LHCN-M2 (cell line): ENCODE results near the gene ZNF581. TPM values are rescaled to one million over a fixed set of nuclear protein-coding genes. Genes with fewer than 3 reads are reported as not detected.

ENCODE experiments used
- DNase-seq: peaks from one replicate; pipeline ENCODE4 v3.0.0-alpha.2; 2012; ENCODE audit warnings: low read depth
- total RNA-seq: library from RNA; depleted of rRNA; stranded (reverse); fragments of >200 nt; gene quantifications from 2 replicates; pipeline ENCODE4 v1.2.3, GENCODE V29; 2014

The ZNF581 gene
- total RNA-seq, 1 experiment from 2014 or later, result 15.4 TPM

DNA sequence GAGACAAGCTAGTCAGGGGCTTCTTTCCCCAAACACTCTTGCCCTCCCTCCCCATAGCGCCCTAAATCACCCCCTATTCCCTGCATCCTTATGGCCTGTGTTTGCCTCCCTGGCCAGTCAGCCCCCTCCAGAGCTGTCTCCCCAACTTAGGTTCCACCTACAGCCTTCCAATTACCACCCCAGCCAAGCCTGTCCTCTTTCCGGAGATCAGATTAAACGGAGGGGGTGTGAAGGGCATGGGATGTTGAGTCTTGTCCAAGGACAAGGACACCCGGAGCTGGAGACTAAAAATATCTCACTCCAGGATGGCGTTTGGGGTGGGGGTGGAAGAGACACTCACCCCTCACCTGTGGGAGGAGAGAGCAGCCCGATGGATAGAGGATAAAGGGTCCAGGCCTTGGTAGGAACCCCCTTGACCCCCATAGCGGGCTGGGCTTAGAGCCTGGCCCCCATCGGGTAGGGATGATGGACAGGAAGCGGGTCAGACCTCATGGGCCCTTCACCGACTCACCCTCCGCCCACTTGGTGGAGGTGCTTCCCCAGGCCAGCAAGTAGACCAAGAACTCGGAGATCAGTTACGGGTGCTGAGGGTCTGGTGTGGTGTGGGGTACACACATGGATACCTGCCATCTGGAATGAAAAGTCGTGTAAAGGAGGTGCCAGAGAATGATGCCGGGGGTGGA is 32.0 kb upstream of the ZNF581 start:
- no peak for DNase-seq

DNA sequence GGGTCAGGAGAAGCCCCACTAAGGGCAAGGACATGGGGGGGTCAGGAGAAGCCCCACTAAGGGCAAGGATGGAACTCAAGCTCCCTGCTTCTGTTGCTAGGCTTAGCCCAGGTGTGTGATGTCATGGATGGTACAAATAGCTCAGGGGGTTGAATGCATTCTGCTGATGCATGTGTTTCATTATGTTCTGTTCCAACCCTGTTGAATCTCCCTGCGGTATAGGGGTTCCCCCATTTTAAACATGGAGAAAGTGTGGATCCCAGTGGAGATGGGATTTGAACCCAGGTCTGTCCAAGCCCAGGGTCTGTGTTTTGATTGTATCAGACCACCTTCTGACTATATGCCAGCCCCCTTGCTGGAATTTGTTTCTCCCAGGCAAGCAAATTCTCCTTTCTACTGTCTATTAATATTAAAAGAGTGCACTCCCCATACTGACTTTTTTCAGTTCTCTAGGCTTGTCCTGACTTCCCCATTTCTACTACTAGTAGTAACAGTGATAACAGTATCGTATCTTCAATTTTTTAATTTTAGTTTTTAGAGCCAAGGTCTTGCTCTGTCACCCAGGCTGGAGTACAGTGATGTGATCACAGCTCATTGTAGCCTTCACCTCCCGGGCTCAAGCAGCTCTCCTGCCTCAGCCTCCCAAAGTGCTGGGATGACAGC is 31.3 kb upstream of the ZNF581 start:
- DNase-seq, result no peak

DNA sequence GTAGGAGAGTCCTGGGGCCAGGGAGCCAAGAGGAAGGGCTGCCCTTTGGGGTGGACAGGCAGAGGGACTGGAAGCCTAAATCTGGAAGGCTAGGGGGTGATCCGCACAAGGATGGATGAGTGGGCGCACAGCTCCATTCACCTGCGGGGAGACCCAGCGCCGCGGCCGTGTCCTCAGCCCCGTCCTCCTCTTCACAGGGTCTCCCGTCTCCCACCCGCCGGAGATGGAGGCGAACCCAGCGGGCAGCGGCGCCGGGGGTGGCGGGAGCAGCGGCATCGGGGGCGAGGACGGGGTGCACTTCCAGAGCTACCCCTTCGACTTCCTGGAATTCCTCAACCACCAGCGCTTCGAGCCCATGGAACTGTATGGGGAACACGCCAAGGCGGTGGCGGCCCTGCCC is 30.1 kb upstream of the ZNF581 start:
- no peak for DNase-seq

DNA sequence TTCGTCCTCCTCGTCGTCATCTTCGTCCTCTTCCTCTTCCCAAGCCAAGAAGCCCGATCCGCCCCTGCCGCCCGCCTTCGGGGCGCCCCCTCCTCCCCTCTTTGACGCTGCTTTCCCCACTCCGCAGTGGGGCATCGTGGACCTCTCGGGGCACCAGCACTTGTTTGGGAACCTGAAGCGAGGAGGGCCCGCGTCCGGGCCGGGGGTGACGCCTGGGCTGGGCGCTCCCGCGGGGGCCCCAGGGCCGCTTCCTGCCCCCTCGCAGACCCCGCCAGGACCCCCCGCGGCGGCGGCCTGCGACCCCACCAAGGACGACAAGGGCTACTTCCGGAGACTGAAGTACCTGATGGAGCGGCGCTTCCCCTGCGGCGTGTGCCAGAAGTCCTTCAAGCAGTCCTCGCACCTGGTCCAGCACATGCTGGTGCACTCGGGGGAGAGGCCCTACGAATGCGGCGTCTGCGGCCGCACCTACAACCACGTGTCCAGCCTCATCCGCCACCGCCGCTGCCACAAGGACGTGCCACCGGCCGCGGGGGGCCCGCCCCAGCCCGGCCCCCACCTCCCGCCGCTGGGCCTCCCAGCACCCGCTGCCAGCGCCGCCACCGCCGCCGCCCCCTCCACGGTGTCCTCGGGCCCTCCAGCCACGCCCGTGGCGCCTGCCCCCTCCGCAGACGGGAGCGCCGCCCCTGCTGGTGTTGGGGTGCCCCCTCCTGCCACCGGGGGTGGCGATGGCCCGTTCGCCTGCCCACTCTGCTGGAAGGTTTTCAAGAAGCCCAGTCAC is 29.3 kb upstream of the ZNF581 start:
- no peak for DNase-seq

DNA sequence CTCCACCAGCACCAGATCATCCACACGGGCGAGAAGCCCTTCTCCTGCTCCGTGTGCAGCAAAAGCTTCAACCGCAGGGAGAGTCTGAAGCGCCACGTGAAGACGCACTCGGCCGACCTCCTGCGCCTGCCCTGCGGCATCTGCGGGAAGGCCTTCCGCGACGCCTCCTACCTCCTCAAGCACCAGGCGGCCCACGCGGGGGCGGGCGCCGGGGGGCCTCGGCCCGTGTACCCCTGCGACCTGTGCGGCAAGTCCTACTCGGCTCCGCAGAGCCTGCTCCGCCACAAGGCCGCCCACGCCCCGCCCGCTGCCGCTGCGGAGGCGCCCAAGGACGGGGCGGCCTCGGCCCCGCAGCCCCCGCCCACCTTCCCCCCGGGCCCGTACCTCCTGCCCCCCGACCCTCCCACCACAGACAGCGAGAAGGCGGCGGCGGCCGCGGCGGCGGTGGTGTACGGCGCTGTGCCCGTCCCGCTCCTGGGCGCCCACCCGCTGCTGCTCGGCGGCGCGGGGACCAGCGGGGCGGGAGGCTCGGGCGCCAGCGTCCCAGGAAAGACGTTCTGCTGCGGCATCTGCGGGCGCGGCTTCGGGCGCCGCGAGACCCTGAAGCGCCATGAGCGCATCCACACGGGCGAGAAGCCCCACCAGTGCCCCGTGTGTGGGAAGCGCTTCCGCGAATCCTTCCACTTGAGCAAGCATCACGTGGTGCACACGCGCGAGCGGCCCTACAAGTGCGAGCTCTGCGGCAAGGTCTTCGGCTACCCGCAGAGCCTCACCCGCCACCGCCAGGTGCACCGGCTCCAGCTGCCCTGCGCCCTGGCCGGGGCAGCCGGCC is 28.5 kb upstream of the ZNF581 start:
- DNase-seq, result no peak

DNA sequence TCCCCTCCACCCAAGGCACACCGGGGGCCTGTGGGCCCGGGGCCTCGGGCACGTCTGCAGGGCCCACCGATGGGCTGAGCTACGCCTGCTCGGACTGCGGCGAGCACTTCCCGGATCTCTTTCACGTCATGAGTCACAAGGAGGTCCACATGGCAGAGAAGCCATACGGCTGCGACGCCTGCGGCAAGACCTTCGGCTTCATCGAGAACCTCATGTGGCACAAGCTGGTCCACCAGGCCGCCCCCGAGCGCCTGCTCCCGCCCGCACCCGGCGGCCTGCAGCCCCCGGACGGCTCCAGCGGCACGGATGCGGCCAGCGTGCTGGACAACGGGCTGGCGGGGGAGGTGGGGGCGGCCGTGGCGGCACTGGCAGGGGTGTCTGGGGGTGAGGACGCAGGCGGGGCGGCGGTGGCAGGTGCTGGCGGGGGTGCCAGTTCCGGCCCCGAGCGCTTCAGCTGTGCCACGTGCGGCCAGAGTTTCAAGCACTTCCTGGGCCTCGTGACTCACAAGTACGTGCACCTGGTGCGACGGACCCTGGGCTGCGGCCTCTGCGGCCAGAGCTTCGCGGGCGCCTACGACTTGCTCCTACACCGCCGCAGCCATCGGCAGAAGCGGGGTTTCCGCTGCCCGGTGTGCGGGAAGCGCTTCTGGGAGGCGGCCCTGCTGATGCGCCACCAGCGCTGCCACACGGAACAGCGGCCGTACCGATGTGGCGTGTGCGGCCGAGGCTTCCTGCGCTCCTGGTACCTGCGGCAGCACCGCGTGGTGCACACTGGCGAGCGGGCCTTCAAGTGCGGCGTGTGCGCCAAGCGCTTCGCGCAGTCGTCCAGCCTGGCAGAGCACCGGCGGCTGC is 27.7 kb upstream of the ZNF581 start:
- DNase-seq, result no peak

DNA sequence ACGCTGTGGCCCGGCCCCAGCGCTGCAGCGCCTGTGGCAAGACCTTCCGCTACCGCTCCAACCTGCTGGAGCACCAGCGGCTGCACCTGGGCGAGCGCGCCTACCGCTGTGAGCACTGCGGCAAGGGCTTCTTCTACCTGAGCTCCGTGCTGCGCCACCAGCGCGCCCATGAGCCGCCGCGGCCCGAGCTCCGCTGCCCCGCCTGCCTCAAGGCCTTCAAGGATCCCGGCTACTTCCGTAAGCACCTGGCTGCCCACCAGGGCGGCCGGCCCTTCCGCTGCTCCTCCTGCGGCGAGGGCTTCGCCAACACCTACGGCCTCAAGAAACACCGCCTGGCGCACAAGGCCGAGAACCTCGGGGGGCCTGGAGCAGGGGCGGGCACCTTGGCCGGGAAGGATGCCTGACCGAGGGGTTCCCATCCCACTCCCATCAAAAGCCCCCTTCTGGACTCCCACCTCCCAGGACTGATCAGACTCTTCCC is 27.0 kb upstream of the ZNF581 start:
- DNase-seq, result no peak

DNA sequence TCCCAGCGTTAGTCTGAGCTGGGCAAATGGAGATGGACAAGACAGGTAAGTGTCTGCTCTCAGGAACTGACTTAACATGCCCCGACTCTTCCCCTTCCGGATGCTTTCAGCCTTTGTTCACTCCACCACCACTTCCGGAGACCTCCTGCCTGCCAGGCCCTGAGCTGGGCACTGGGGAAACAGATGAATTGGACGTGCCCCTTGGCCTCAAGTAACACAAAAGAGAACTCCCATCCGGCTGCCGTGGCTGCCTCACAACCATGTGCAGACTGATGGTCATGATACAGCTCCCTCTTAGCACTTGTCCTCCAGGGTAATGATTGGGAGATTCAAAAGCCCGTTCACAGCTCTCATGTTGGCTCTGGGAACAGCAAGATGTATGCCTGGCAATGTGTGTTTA is 26.0 kb upstream of the ZNF581 start:
- DNase-seq, result no peak

DNA sequence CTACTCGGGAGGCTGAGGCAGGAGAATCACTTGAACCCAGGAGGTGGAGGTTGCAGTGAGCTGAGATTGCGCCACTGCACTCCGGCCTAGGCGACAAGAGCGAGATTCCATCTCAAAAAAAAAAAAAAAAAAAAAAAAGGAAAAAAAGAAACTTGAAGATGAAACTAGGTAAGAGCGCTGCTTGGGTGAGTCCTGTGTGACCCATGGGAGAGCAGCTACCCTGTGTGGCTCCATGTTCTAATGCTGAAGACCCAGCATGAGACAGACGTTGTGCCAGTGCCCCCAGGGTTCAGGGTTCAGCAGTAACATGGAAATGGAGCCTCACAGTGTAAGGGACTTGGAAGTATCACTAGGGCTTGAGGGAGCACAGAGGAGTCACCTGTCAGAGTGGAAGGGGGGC is 25.0 kb upstream of the ZNF581 start:
- DNase-seq, result no peak

DNA sequence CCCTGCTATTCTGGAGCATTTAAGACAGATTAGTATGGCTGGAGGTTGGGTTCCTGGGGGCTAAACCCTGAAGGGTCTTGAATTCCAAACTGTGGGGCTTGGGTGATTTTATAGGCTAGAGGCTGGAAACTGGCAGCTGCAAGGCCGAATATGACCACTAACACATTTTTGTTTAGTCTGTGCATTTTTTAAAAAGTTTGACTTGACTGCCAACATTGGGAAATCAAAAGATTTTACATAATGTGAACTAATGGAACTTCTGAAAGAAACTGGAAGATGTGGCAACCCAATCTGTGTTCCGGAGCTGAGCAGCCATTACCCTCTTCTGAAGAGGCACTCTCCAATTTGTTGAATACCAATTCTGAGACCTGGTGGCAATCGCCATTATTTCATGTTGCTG is 24.2 kb upstream of the ZNF581 start:
- DNase-seq, result no peak

DNA sequence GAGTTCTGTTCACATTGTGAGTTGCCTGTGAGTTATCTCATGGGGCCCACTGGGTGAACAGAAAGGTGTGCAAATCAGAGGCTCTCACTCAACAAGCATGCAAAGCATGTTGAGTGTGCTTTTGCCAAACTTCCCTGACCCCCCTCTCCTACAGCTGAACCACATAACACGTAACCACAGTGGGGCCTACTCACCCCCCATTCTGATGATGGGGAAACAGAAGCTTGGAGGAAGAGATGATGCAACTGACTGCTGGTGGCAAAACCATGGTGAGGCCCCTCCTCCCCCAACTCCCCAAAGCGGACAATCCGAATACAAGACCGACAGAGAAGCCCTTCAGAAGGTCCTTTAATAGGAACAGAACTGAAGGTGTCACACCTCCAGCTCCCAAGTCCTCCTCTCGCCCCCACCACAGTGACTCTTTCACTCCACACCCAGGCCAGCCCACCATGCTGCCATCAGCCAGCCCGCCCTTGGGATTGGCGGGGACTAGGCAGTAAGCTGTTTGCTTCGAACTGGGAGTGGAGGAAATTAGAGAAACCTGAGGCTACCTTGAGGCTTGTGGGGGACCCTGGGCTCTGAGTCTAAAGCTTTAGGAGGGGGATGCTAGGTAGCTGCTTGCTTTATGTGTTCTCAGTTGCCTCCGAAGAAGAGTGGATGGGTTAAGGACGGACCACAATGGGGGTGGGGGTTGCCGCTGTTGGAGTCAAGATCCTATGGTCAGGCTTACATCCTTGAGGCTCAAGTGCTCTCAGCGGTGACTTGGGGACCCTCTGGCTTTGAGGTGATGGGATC is 22.8 kb upstream of the ZNF581 start:
- no peak for DNase-seq

DNA sequence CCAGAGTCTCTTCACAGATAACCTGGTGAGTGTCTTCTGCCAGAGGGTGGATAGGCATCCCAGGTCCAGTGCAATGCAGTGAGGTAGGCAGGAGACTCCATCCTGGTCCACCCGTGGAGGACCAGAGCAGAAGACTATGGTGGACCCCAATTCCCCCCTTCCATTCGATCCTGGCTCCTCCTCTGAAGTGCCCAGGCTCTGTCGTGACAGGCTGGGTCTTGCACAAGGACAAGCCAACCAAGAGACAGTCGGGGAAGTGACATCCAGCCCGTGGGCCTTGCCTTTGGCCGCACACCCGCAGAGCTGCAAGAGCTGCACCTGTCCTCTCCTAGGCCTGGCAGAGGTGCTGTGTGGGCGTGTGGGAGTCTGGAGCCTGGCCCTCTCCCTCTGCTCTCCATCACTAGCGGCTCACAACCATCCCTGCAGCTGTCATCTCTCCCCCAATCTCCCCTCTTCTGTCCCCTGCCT is 22.2 kb upstream of the ZNF581 start:
- DNase-seq, result no peak

DNA sequence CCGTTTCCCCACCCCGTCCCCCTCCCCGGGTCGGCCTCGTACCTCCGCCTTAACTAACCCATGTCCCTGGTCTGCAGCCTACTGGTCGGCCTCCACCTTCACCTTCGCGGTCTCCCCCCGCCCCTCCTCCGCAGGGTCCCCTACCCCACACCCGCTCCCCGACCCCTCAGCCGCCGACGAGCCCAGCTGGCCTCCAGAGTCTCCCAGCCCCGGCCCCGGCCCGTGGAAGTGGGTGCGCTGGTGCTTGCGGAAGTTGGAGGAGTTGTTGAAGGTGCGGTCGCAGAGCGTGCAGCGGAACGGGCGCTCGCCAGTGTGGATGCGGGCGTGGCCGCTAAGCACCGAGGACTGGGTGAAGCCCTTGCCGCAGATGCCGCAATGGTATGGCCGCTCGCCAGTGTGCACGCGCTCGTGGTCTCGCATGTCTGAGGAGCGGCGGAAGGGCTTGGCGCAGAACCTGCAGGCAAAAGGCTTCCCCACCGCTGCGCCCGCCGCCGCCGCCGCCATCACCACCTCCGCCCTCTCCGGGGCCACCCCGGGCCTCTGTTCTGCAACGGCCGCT is 21.7 kb upstream of the ZNF581 start:
- DNase-seq, result no peak

DNA sequence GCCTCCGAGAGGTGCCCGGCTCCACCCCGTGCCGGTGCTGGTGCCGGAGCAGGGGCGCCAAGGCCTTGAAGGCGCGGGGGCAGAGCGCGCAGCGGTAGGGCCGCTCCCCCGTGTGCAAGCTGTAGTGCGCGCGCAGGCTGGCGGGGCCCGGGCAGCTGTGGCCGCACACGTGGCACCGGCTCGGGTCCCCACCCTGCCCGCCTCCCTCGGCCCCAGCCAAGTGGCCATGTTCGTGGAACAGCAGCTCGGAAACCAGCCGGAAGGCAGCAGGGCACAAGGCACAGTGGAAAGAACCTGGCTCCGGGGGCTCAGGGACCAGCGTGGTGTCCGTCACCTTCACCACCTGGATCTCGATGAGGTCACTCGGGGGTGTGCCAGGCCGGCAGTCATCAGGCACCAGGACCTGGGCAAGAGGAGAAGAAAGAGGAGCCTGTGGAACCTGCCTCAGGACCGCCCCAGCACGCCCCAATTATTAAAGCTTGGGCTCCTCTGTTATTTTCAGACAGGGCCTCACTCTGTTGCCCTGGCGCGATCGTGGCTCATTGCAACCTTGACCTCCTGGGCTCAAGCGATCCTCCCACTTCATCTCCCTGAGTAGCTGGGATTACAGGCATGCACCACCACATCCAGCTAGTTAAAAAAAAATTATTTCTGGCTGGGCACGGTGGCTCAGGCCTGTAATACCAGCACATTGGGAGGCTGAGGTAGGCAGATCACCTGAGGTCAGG is 21.0 kb upstream of the ZNF581 start:
- DNase-seq, result no peak

DNA sequence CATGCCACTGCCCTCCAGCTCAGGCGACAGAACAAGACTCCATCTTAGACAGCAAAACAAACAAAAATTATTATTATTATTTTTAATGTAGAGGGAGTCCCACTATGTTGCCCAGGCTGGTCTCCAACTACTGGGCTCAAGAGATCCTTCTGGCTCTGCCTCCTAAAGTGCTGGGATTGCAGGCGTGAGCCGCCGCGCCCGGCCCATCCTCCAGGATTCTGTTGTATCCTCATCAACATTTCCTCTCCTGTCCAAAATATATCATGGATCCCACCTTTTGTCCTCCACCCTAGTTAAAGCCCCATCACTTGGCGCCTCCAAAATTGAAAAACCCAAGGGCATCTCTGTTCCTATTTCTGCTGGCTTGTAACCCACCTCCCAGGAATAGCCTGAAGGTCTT is 20.3 kb upstream of the ZNF581 start:
- no peak for DNase-seq

DNA sequence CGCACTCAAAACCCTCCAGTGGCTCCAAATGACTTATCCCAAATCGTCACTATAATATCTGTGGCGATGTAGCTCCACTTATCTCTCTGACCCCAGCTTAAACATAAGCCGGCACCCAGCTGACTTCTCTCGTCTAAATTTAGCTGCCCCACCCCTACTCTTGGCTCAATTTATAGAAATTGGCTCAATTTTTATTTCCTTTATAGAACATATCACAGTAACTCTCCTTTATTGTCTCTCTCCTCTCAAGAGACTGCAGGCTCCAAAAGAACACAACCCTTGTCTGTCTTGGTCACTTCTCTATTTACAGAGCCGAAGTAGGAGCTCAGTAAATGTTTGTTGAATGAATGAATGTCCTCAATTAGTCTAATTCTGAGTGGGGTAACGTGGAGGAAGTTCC is 19.9 kb upstream of the ZNF581 start:
- no peak for DNase-seq

DNA sequence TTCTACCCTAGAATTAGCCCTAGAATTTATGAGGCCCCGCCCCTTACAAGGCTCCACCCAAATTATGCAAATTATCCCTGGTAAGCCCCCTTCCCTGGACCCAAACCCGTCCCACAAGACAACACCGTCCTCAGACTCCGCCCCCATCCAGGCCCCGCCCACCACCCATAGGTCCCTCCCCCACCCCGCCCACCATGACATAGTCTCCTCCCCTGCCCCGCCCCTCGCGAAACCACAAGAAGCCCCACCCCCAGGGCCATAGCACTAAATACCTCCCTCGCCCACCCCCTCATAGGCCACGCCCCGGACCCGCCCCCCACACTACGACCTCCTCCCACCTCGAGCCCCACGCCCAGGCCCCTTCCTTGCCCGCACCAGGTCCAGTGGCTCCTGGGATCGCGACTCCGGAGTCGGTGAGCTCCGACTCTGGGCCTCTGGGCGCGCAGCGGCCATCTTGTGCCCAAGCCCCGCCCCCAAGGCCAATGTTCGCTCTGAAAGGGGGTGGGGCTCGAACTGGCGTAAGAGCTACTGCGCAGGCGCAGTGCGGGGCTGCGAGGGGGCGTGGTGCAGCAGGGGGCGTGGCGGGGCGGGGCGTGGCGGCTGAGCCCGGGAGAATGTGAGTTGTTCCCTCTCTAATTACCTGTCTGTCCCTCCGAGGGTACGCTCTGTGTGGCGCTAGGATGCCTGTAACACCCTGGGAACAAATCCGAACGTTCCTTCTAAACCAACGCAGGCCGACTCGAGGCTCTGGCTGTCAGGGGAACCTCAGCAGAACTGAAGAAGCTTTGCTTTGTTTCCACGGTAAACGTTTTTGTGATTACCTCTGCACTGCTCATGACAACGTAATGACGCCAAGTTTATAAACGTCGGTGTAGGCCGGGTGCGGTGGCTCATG is 19.1 kb upstream of the ZNF581 start, which contains the start of gene ZNF784:
Gene ZNF784 (minus strand): TSS at position 458 of the 895 bp plus-strand sequence. CDS start 5 bp downstream, at position 453.
- peak; percentile 87 for DNase-seq

DNA sequence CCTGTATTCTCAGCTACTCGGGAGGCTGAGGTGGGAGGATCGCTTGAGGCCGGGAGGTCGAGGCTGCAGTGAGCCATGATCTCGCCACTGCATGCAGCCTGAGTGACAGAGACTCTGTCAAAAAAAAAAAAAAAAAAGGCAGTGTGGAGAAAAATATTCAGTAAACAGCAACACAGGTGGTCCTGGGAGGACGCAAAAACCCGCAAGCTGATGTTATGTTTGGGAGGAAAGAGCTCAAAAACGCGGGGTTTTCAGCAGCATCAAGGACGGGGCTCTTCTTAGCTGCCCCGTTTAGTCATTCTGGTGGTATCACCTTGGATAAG is 18.5 kb upstream of the ZNF581 start:
- no peak for DNase-seq
